Testis (tissue), 2 donors: Measurements from ENCODE around the gene ATOH7.

Experiments used
- CTCF ChIP-seq, 3 experiments: fragments of 450-650 bp in 2 of 3; fragments of 200-600 bp in 1 of 3; sonication (generic) in 1 of 3; IDR thresholded peaks; one replicate each; pipeline ENCODE4 v1.5.1; 2016 to 2019; ENCODE audit warnings: antibody characterized with exemption in 3 of 3, mild to moderate bottlenecking in 2 of 3, moderate library complexity in 1 of 3
- POLR2A ChIP-seq: fragments of 450-650 bp; IDR thresholded peaks from one replicate; pipeline ENCODE4 v1.6.1; 2017; ENCODE audit warnings: antibody characterized with exemption, mild to moderate bottlenecking, moderate library complexity

- no peak for TF ChIP-seq CTCF (IDR thresholded peaks at IDR 0.05)
- no peak for TF ChIP-seq POLR2A
Measured at GRCh38 chr10:68196701-68197100, 35.2 kb downstream of the ATOH7 start.
